Testis (tissue), 2 donors: ENCODE measurements around the gene ATMIN.

Source experiments
- CTCF ChIP-seq, 3 experiments: fragments of 450-650 bp in 2 of 3; fragments of 200-600 bp in 1 of 3; sonication (generic) in 1 of 3; IDR thresholded peaks; one replicate each; pipeline ENCODE4 v1.5.1; 2016 to 2019; ENCODE audit warnings: antibody characterized with exemption in 3 of 3, mild to moderate bottlenecking in 2 of 3, moderate library complexity in 1 of 3
- POLR2A ChIP-seq: fragments of 450-650 bp; IDR thresholded peaks from one replicate; pipeline ENCODE4 v1.6.1; 2017; ENCODE audit warnings: antibody characterized with exemption, mild to moderate bottlenecking, moderate library complexity

DNA sequence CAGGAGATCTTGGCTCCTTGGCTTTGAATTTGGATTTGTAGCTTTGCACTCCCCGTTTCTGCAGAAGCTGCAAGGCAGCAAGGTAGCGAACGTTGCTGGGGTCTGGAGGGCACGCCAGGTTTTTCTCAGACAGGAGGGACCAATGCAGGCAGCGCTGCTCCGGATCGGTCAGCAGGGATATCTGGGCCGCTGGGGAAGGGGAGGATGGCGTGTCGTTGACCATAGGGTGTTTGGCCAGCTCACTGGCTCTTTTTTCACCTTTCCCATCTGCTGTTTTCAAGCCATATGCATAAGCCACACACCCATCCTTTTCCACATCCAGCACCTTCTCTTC is 25.6 kb downstream of the ATMIN start:
- TF ChIP-seq CTCF (IDR thresholded peaks at IDR 0.05) (no peak), POLR2A (no peak)
